Measurements from ENCODE around the gene FRMD4A. TPM values are rescaled to one million over a fixed set of nuclear protein-coding genes. Genes with fewer than 3 reads are reported as not detected.
A peak's percentile ranks its signal among the peaks of the same experiment; 100 is the strongest.

FRMD4A gene
- total RNA-seq, 2 experiments from 2014 or later = 3.1 to 3.7 TPM

- Mint-ChIP-seq H3K27ac (no peak overlapping the region), H3K36me3 (ENCODE audit: low read depth) (no peaks in the 10 kb centered on the region), H3K27me3 (no peaks in the 10 kb centered on the region), H3K9me3 (no peaks in the 10 kb centered on the region), H3K4me1 (ENCODE audit: low read depth) (peaks cover 17% of the 10 kb centered on the region), H3K4me3 (no peak overlapping the region)
- intact Hi-C loops (cut with DNase I, micrococcal nuclease) = no loop called here
- ATAC-seq (ENCODE audit: poor library complexity) (no peak), DNase-seq (peak in 1 of 14 experiments; percentile 7)
- Histone ChIP-seq H3K4me3 (ENCODE audit: low read length) (no peak overlapping the region), H3K27me3 (ENCODE audit: control insufficient read depth in 1 of 2, insufficient read depth in 2 of 2, low read length in 2 of 2) (no peaks in the 10 kb centered on the region), H3K4me1 (ENCODE audit: insufficient read depth, low read length) (peaks cover 7% of the 10 kb centered on the region), H3K9me3 (ENCODE audit: control insufficient read depth in 1 of 2, insufficient read depth in 1 of 2, low read length in 2 of 2) (no peaks in the 10 kb centered on the region), H3K27ac (ENCODE audit: low read depth in 1 of 2, low read length in 2 of 2) (no peak overlapping the region), H3K36me3 (ENCODE audit: insufficient read depth, low read length) (no peaks in the 10 kb centered on the region)
- POLR2A ChIA-PET = no interaction called here
- CTCF ChIA-PET = no interaction called here
- TF ChIP-seq, protein P1, sequence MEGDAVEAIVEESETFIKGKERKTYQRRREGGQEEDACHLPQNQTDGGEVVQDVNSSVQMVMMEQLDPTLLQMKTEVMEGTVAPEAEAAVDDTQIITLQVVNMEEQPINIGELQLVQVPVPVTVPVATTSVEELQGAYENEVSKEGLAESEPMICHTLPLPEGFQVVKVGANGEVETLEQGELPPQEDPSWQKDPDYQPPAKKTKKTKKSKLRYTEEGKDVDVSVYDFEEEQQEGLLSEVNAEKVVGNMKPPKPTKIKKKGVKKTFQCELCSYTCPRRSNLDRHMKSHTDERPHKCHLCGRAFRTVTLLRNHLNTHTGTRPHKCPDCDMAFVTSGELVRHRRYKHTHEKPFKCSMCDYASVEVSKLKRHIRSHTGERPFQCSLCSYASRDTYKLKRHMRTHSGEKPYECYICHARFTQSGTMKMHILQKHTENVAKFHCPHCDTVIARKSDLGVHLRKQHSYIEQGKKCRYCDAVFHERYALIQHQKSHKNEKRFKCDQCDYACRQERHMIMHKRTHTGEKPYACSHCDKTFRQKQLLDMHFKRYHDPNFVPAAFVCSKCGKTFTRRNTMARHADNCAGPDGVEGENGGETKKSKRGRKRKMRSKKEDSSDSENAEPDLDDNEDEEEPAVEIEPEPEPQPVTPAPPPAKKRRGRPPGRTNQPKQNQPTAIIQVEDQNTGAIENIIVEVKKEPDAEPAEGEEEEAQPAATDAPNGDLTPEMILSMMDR (IDR thresholded peaks at IDR 0.05) = no peak
Measured at GRCh38 chr10:13847201-13847631, 483.5 kb downstream of the FRMD4A start.

DNA sequence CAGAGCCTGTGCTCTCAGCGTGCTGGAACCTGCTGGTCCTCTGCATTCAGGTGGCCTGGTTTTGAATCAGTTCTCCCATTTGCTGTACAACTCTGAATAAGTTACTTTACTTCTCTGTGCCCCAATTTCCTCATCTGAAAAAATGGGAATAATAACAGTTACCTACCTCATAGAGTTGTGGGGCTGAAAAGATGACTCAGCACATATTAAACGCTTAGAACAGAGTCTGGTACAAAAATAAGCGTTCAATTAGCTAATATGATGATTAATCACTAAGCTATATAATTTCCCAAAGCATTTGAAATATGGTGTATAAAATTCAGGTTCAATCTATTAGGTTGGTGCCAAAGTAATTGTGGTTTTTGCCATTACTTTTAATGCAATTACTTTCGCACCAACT, 484.8 kb downstream of the FRMD4A start:
- TF ChIP-seq, protein P1 (IDR thresholded peaks at IDR 0.05) = no peak
- H3K4me1 ChIP-seq (ENCODE audit: insufficient read depth, low read length) = peaks cover 7% of the 10 kb centered on the region
- no peak overlapping the region for H3K27ac ChIP-seq (ENCODE audit: low read depth in 1 of 2, low read length in 2 of 2)
- H3K4me3 ChIP-seq (ENCODE audit: low read length) = no peak overlapping the region
- no peaks in the 10 kb centered on the region for H3K27me3 ChIP-seq (ENCODE audit: control insufficient read depth in 1 of 2, insufficient read depth in 2 of 2, low read length in 2 of 2)
- ChIA-PET POLR2A (no interaction called here), CTCF (no interaction called here)
- no peaks in the 10 kb centered on the region for H3K27me3 Mint-ChIP-seq
- ATAC-seq (ENCODE audit: poor library complexity) (no peak), DNase-seq (no peak)
- peaks cover 2% of the 10 kb centered on the region for H3K9me3 Mint-ChIP-seq
- no peaks in the 10 kb centered on the region for H3K36me3 Mint-ChIP-seq (ENCODE audit: low read depth)
- H3K4me3 Mint-ChIP-seq = no peak overlapping the region
- intact Hi-C loops (cut with DNase I, micrococcal nuclease) = no loop called here
- no peaks in the 10 kb centered on the region for H3K36me3 ChIP-seq (ENCODE audit: insufficient read depth, low read length)
- peaks cover 17% of the 10 kb centered on the region for H3K4me1 Mint-ChIP-seq (ENCODE audit: low read depth)
- no peak overlapping the region for H3K27ac Mint-ChIP-seq
- H3K9me3 ChIP-seq (ENCODE audit: control insufficient read depth in 1 of 2, insufficient read depth in 1 of 2, low read length in 2 of 2) = peaks cover 0 to 10% of the 10 kb centered on the region in 2 experiments

DNA sequence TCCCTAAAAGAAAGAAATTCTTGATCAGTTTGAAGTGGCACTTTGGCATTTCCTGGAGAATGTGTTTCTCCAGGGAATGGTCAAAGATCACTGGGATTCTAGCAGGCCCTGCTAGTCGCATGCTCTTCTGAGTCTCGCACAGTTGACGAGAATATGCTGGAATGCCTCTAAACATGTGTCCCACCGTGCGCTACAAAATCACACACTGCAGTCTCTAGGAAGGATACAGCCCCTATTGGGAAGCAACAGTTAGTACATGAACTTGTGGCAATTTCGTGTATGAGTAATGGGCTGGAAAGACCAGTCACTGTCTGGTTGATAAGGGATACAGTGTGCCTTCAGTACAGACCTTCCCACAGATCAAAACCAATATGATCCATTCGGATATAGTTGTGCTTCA, 486.1 kb downstream of the FRMD4A start:
- Histone ChIP-seq H3K4me3 (ENCODE audit: low read length) (no peak overlapping the region), H3K27ac (ENCODE audit: low read depth in 1 of 2, low read length in 2 of 2) (no peak overlapping the region), H3K27me3 (ENCODE audit: control insufficient read depth in 1 of 2, insufficient read depth in 2 of 2, low read length in 2 of 2) (no peaks in the 10 kb centered on the region), H3K36me3 (ENCODE audit: insufficient read depth, low read length) (no peaks in the 10 kb centered on the region), H3K4me1 (ENCODE audit: insufficient read depth, low read length) (peaks cover 7% of the 10 kb centered on the region), H3K9me3 (ENCODE audit: control insufficient read depth in 1 of 2, insufficient read depth in 1 of 2, low read length in 2 of 2) (peaks cover 0 to 12% of the 10 kb centered on the region in 2 experiments)
- ChIA-PET POLR2A (no interaction called here), CTCF (no interaction called here)
- H3K27me3 Mint-ChIP-seq = no peaks in the 10 kb centered on the region
- no peak overlapping the region for H3K4me3 Mint-ChIP-seq
- H3K4me1 Mint-ChIP-seq (ENCODE audit: low read depth) = peaks cover 17% of the 10 kb centered on the region
- no peak for DNase-seq
- TF ChIP-seq, protein P1 (IDR thresholded peaks at IDR 0.05) = no peak
- no peak overlapping the region for H3K27ac Mint-ChIP-seq
- no peak for ATAC-seq (ENCODE audit: poor library complexity)
- intact Hi-C loops (cut with DNase I, micrococcal nuclease) = no loop called here
- peaks cover 2% of the 10 kb centered on the region for H3K9me3 Mint-ChIP-seq
- H3K36me3 Mint-ChIP-seq (ENCODE audit: low read depth) = no peaks in the 10 kb centered on the region
